Hepatocyte (in vitro differentiated cells): ENCODE data around the gene EOLA2.

Experiments used
- EZH2 ChIP-seq: fragments of 200-600 bp; sonication (generic); IDR thresholded peaks from 2 replicates; pipeline ENCODE4 v1.6.1; 2016; ENCODE audit warnings: antibody characterized with exemption, mild to moderate bottlenecking, borderline replicate concordance
- TF ChIP-seq, protein P1 (sequence below): fragments of 200-600 bp; sonication (generic); IDR thresholded peaks from 2 replicates; pipeline ENCODE4 v1.5.1; 2016; ENCODE audit warnings: antibody characterized with exemption, mild to moderate bottlenecking; ENCODE audit not compliant: poor library complexity

DNA sequence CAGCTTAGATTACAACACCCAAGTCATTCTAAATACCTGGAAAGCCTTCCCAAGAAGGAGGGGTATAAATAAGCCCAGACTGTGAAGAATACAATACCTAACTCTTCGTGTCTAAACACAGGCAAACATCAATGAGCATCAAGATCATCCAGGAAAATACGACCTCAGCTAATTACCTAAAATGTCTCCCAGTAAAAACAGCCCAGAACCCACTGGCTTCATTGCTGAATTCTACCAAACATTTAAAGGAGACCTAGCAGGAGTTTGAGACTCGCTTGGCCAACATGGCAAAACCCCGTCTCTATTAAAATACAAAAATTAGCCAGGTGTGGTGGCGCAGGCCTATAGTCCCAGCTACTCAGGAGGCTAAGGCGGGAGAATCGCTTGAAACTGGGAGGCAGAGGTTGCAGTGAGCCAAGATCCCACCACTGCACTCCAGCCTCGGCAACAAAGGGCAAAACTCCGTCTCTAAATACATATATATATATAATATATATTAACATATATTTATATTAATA lies 28.1 kb downstream of the EOLA2 start:
- TF ChIP-seq, protein P1, sequence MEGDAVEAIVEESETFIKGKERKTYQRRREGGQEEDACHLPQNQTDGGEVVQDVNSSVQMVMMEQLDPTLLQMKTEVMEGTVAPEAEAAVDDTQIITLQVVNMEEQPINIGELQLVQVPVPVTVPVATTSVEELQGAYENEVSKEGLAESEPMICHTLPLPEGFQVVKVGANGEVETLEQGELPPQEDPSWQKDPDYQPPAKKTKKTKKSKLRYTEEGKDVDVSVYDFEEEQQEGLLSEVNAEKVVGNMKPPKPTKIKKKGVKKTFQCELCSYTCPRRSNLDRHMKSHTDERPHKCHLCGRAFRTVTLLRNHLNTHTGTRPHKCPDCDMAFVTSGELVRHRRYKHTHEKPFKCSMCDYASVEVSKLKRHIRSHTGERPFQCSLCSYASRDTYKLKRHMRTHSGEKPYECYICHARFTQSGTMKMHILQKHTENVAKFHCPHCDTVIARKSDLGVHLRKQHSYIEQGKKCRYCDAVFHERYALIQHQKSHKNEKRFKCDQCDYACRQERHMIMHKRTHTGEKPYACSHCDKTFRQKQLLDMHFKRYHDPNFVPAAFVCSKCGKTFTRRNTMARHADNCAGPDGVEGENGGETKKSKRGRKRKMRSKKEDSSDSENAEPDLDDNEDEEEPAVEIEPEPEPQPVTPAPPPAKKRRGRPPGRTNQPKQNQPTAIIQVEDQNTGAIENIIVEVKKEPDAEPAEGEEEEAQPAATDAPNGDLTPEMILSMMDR = no peak
- TF ChIP-seq EZH2 = no peak
